ENCODE results near the gene HLX.

- TF ChIP-seq POLR2A (IDR thresholded peaks at IDR 0.05) (no peak), CTCF (IDR thresholded peaks at IDR 0.05 in 8 of 11, conservative IDR thresholded peaks at IDR 0.05 in 3 of 11) (no peak), POLR2AphosphoS5 (IDR thresholded peaks at IDR 0.05) (no peak)
These were observed 46.9 kb downstream of the HLX start for GRCh38 chr1:220926146-220926545.
